Heart right ventricle (tissue), 16 donors: ENCODE data around the gene SPR. TPM values are rescaled to one million over a fixed set of nuclear protein-coding genes. Genes with fewer than 3 reads are reported as not detected.

Source experiments
- ATAC-seq, 8 donors: fragments of 200-7000 bp; cut with Tn5 transposase; one replicate each; pipeline ENCODE4 v1.9.1; 2020; ENCODE audit warnings: mild to moderate bottlenecking in 8 of 8, moderate library complexity in 8 of 8, moderate number of reproducible peaks in 1 of 8
- DNase-seq, 2 donors: peaks; one replicate each; pipeline ENCODE4 v3.0.0-alpha.2; 2020
- H3K27ac ChIP-seq, 10 donors: fragments of 200-600 bp; sonication (generic) in 2 of 10; one replicate each; pipeline versions ENCODE4 v1.5.0 to v1.8.0; 2020 to 2022; ENCODE audit warnings: mild to moderate bottlenecking in 3 of 10
- H3K27me3 ChIP-seq, 7 donors: fragments of 200-600 bp; one replicate each; pipeline ENCODE4 v1.8.0; 2021 to 2022; ENCODE audit warnings: mild to moderate bottlenecking in 2 of 7
- H3K36me3 ChIP-seq, 9 donors: fragments of 200-600 bp; sonication (generic) in 1 of 9; one replicate each; pipeline versions ENCODE4 v1.5.0 to v1.8.0; 2020 to 2022; ENCODE audit warnings: mild to moderate bottlenecking in 2 of 9
- H3K4me1 ChIP-seq, 9 donors: fragments of 200-600 bp; sonication (generic) in 1 of 9; one replicate each; pipeline versions ENCODE4 v1.5.0 to v1.8.0; 2020 to 2022; ENCODE audit warnings: mild to moderate bottlenecking in 4 of 9
- H3K4me3 ChIP-seq, 10 donors: fragments of 200-600 bp; sonication (generic) in 2 of 10; one replicate each; pipeline versions ENCODE4 v1.5.0 to v1.8.0; 2020 to 2022; ENCODE audit warnings: mild to moderate bottlenecking in 7 of 10, moderate library complexity in 2 of 10
- H3K9me3 ChIP-seq, 11 donors: fragments of 200-600 bp in 10 of 11; sonication (generic) in 2 of 11; one replicate each; pipeline versions ENCODE4 v1.5.0 to v1.8.0; 2013 to 2022; ENCODE audit warnings: mild to moderate bottlenecking in 2 of 11, control low read depth in 1 of 11, moderate library complexity in 1 of 11
- WGBS, 2 donors: extraction: QIAGEN DNeasy Blood & Tissue Kit; methylation state at CpG; one replicate each; pipeline ENCODE4 v1.1.7; 2013; ENCODE audit warnings: inconsistent platforms in 1 of 2; 5-methylcytosine and 5-hydroxymethylcytosine counted together
- intact Hi-C, 10 donors: fragments of 100-400 bp; cut with DNase I; formaldehyde crosslinking; loops; one replicate each; pipeline versions ENCODE4 v1.11.1 to v1.14.2; 2022
- polyA plus RNA-seq, 2 donors: library from polyadenylated mRNA; stranded (reverse); fragments of 200-250 nt; gene quantifications; one replicate each; pipeline ENCODE4 v1.2.3, GENCODE V29; 2013
- total RNA-seq, 10 donors: library from RNA; stranded (reverse); fragmentation: NEBNext Ultra II Directional in 3 of 10; extraction: Animal tissue kit (Norgen Biotek cat#: 25700) in 3 of 10; gene quantifications; one replicate each; pipeline versions ENCODE4 v1.2.1 to v1.2.4, GENCODE V29; 2021 to 2023
- TF ChIP-seq, protein P1 (sequence below), 9 donors: fragments of 200-600 bp; sonication (generic) in 2 of 9; IDR thresholded peaks; one replicate each; pipeline versions ENCODE4 v1.5.0 to v1.8.0; 2021 to 2022; ENCODE audit warnings: antibody characterized with exemption in 9 of 9, mild to moderate bottlenecking in 5 of 9, moderate library complexity in 1 of 9
- donor health status: Arrhythmogenic right ventricular cardiomyopathy.
- donor health status: ischemic (EF 13 %, LVEDD 7.1; RV severe dilation, severe dysfunction).
- donor health status: healthy with polysubstance abuse.
- donor health status: DM: no; HTN: yes; CAD: no.
- donor health status: DM: no; HTN: no; CAD: no.
- donor health status: ischemic (EF 25% LVEDD 6.9; RV normal size, moderate dysfunction).
- donor health status: ischemic (EF 25% LVEDD 5.7; RV mildly dilated, moderate dysfunction).
- donor health status: healthy.
- donor health status: DM: yes; HTN: yes; CAD: no.
- donor health status: Ischemic cardiomyopathy.
- donor health status: ischemic (EF 35%, LVEDD 5.7; RV mildly dilated, moderate dysfunction).
- donor health status: nonischemic (EF 11% LVEDD 7.7; RV severe dilation, severe dysfunction).
- donor health status: DM: yes; HTN: yes; CAD: no.
- donor health status: PGD.
- donor health status: ischemic (EF 29% LVEDD 5.4; RV normal size, mild dysfunction).
- donor health status: nonischemic (EF 23%, LVEDD 6.1; RV moderate dilation, normal function).

The SPR gene
- total and polyA plus RNA-seq, 12 donors = 24.0 to 55.4 (median 39.3) TPM

DNA sequence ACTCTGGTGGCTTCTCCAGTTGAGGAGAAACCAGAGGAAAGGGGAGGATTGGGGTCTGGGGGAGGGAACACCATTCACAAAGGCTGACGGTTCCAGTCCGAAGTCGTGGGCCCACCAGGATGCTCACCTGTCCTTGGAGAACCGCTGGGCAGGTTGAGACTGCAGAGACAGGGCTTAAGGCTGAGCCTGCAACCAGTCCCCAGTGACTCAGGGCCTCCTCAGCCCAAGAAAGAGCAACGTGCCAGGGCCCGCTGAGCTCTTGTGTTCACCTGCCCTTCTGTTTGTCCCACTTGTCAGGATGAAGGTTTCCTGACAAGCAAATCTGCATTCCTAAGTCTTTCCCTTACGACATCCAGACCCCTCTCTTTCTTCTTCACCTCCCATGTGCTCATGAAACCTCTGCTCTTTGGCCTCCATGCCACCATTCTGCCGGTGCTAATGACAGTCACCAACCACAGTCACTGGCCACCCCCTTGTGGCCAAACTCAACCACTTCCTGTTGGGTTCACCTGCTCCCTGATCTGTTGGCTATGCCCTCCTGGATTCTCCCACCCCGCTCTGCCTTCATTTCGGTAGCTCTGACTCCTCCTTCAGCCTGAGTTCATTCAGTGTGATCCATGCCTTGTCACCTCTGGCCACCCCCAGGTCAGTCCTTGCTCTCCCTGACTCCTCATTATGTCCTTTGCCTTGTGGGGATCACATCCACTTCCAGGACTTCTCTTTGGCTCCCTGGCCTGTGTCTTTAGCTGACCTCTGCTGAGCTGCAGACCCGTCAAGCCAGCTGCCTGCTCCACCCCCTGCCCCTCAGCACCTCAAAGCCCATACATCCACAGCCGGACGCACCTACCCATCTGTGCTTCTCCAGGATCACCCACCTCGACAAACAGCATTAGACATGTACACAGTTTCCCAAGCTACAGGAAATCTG lies 47.7 kb downstream of the SPR start:
- Histone ChIP-seq H3K27ac (no peak overlapping the region), H3K36me3 (no peaks in the 10 kb centered on the region), H3K9me3 (no peaks in the 10 kb centered on the region), H3K4me1 (peaks cover 0 to 13% (median 4%) of the 10 kb centered on the region in 9 donors), H3K27me3 (peaks cover 0 to 30% (median 15%) of the 10 kb centered on the region in 7 donors), H3K4me3 (no peak overlapping the region)
- TF ChIP-seq, protein P1, sequence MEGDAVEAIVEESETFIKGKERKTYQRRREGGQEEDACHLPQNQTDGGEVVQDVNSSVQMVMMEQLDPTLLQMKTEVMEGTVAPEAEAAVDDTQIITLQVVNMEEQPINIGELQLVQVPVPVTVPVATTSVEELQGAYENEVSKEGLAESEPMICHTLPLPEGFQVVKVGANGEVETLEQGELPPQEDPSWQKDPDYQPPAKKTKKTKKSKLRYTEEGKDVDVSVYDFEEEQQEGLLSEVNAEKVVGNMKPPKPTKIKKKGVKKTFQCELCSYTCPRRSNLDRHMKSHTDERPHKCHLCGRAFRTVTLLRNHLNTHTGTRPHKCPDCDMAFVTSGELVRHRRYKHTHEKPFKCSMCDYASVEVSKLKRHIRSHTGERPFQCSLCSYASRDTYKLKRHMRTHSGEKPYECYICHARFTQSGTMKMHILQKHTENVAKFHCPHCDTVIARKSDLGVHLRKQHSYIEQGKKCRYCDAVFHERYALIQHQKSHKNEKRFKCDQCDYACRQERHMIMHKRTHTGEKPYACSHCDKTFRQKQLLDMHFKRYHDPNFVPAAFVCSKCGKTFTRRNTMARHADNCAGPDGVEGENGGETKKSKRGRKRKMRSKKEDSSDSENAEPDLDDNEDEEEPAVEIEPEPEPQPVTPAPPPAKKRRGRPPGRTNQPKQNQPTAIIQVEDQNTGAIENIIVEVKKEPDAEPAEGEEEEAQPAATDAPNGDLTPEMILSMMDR (IDR thresholded peaks at IDR 0.05) = peak in 4 of 9 donors; percentile 12 to 24 (median 18)
- intact Hi-C loops = no loop called here
- WGBS, 2 donors = 83 to 88% methylated on average over 14 of the region's 14 CpGs
- ATAC-seq (no peak), DNase-seq (no peak)

DNA sequence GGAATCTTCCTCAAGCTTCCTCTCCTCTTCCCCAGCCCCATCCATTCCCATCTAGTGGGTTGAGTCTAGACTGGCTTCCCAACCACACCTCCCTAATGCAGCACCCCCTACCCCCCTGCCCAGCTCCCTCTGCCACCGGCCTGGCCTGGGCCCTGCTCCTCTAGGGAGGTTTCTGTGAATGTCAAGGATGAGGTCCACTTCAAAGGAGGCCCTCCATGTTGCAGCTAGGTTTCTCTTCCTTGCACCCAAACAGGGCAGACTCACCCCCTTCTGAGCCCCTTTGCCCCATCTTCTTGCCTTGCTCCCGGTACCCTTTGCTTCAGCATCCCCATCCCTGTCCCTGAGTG lies 48.4 kb downstream of the SPR start:
- Histone ChIP-seq H3K4me3 (no peak overlapping the region), H3K4me1 (peaks cover 0 to 13% (median 4%) of the 10 kb centered on the region in 9 donors), H3K36me3 (no peaks in the 10 kb centered on the region), H3K27ac (no peak overlapping the region), H3K9me3 (no peaks in the 10 kb centered on the region), H3K27me3 (peaks cover 0 to 23% (median 10%) of the 10 kb centered on the region in 7 donors)
- ATAC-seq (no peak), DNase-seq (no peak)
- TF ChIP-seq, protein P1 (IDR thresholded peaks at IDR 0.05) = no peak
- WGBS, 2 donors = 88 to 90% methylated on average over 2 of the region's 2 CpGs
- intact Hi-C loops = no loop called here

- Histone ChIP-seq H3K27ac (no peak overlapping the region), H3K4me1 (peaks cover 0 to 13% (median 4%) of the 10 kb centered on the region in 9 donors), H3K4me3 (no peak overlapping the region), H3K36me3 (no peaks in the 10 kb centered on the region), H3K27me3 (peaks cover 0 to 15% (median 2%) of the 10 kb centered on the region in 7 donors), H3K9me3 (no peaks in the 10 kb centered on the region)
- intact Hi-C loops = no loop called here
- no peak for DNase-seq
- 66 to 68% methylated on average over 19 of the region's 19 CpGs for WGBS, 2 donors
- TF ChIP-seq, protein P1 (IDR thresholded peaks at IDR 0.05) = no peak
- ATAC-seq = no peak
Observed at GRCh38 chr2:72936660-72937355, 49.6 kb downstream of the SPR start.

GRCh38 chr2:72937356-72937669 lies 50.1 kb downstream of the SPR start:
- H3K9me3 ChIP-seq = no peaks in the 10 kb centered on the region
- H3K27ac ChIP-seq = no peak overlapping the region
- intact Hi-C loops = no loop called here
- no peaks in the 10 kb centered on the region for H3K36me3 ChIP-seq
- no peak overlapping the region for H3K4me3 ChIP-seq
- H3K27me3 ChIP-seq = peaks cover 0 to 11% (median 0%) of the 10 kb centered on the region in 7 donors
- TF ChIP-seq, protein P1 (IDR thresholded peaks at IDR 0.05) = no peak
- ATAC-seq = peak in 1 of 8 donors; percentile 28
- H3K4me1 ChIP-seq = peaks cover 0 to 13% (median 4%) of the 10 kb centered on the region in 9 donors
- no peak for DNase-seq
- 89 to 90% methylated on average over 14 to 15 of the region's 15 CpGs for WGBS, 2 donors
